Measurements from ENCODE around the gene SLC39A6. TPM values are rescaled to one million over a fixed set of nuclear protein-coding genes. Genes with fewer than 3 reads are reported as not detected.

The SLC39A6 gene
- total and polyA plus RNA-seq, 2 donors (not counting 1 experiment from before 2014, with no cell fraction given) = 8.9 to 19.5 TPM

GRCh38 chr18:36152781-36153180, 23.6 kb upstream of the SLC39A6 start:
- no peaks in the 10 kb centered on the region for H3K27me3 ChIP-seq (replicated peaks in 1 of 4; ENCODE audit: control extremely low read depth in 1 of 4, control insufficient read depth in 3 of 4, insufficient read depth in 4 of 4, low read length in 3 of 4)
- H3K4me3 ChIP-seq (ENCODE audit: control extremely low read depth in 1 of 5, extremely low read depth in 1 of 5, insufficient read depth in 1 of 5, low read depth in 2 of 5, low read length in 4 of 5) = no peak overlapping the region
- POLR2A ChIA-PET = no interaction called here
- no peak for ATAC-seq (ENCODE audit: low read depth)
- no peak overlapping the region for H2AFZ ChIP-seq (ENCODE audit: insufficient read depth, low read depth, low read length, poor library complexity, severe bottlenecking)
- no peaks in the 10 kb centered on the region for H4K20me1 ChIP-seq (ENCODE audit: control insufficient read depth, insufficient read depth, low read length, poor library complexity, severe bottlenecking)
- Mint-ChIP-seq H3K4me1 (peaks cover 43% of the 10 kb centered on the region), H3K4me3 (no peak overlapping the region), H3K9me3 (ENCODE audit: insufficient read depth) (no peaks in the 10 kb centered on the region), H3K27ac (peak overlapping the region; percentile 10), H3K27me3 (no peaks in the 10 kb centered on the region)
- no peak for DNase-seq
- no peak overlapping the region for H3K9ac ChIP-seq (ENCODE audit: low read length)
- no peaks in the 10 kb centered on the region for H3K9me3 ChIP-seq (ENCODE audit: control extremely low read depth in 1 of 3, control insufficient read depth in 2 of 3, insufficient read depth in 1 of 3, low read length in 2 of 3)
- peaks cover 29 to 36% of the 10 kb centered on the region in 2 donors for H3K4me1 ChIP-seq (ENCODE audit: control insufficient read depth in 2 of 2, insufficient read depth in 2 of 2, low read length in 2 of 2)
- no peak overlapping the region for H3K4me2 ChIP-seq (replicated peaks; ENCODE audit: low read depth, low read length, poor library complexity, severe bottlenecking)
- no peak overlapping the region for H3K27ac ChIP-seq (ENCODE audit: low read length in 2 of 2)
- WGBS (ENCODE audit: insufficient coverage) = no CpG with 5 or more reads among the region's 1 CpG
- H3K79me2 ChIP-seq (ENCODE audit: control insufficient read depth, insufficient read depth, low read length) = peaks cover 9% of the 10 kb centered on the region
- H3K36me3 ChIP-seq (replicated peaks in 1 of 2; ENCODE audit: control extremely low read depth in 1 of 2, control insufficient read depth in 1 of 2, extremely low read depth in 1 of 2, insufficient read depth in 2 of 2, low read length in 1 of 2) = peaks cover 5 to 64% of the 10 kb centered on the region in 2 experiments
- intact Hi-C loops (cut with micrococcal nuclease) = no loop called here
- no peak for TF ChIP-seq CTCF (IDR thresholded peaks at IDR 0.05)
- TF ChIP-seq EZH2 (IDR thresholded peaks at IDR 0.05; ENCODE audit: borderline replicate concordance, insufficient read depth, low read depth, low read length, poor library complexity, severe bottlenecking) = no peak
- CTCF ChIA-PET = no interaction called here

DNA sequence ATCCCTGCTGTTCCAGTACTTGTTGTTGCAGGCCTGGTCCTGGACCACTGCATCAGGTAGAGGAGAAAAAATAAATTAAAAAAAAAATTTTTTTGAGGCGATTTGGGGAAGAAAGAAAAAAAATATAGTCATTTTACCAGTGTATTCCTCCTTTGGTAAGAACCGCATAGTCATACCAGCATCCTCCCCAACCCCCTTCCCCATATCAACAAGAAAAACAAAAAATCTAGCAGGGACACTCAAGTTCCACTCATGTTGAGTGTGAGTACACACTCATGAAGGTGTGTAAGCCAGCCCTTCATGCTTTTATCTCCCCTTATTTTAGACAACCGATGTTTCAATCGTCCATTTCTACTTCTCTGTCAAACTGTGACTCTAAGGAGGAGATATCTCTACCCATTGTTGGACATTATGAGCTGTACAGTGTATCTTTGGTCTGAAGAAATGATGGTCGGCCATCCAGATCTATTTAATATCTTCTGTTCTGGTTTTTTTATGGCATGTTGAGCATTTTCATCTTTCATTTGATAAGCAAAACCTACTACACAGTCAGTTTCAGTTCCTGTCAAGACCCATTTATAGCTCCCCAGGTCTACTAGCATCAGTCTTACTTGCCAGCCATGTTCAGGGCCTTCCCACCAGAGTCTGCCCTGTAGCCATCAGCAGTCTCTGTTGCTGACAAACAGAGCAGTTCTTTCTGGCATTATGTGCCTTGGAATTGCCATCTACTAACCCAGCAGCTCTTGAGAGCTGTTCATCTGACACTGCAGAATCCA, 20.6 kb upstream of the SLC39A6 start:
- DNase-seq = peak; percentile 71
- Histone ChIP-seq H3K4me1 (ENCODE audit: control insufficient read depth in 2 of 2, insufficient read depth in 2 of 2, low read length in 2 of 2) (peaks cover 32 to 40% of the 10 kb centered on the region in 2 donors), H4K20me1 (ENCODE audit: control insufficient read depth, insufficient read depth, low read length, poor library complexity, severe bottlenecking) (no peaks in the 10 kb centered on the region), H3K79me2 (ENCODE audit: control insufficient read depth, insufficient read depth, low read length) (peaks cover 4% of the 10 kb centered on the region), H2AFZ (ENCODE audit: insufficient read depth, low read depth, low read length, poor library complexity, severe bottlenecking) (peak overlapping the region; percentile 64), H3K36me3 (replicated peaks in 1 of 2; ENCODE audit: control extremely low read depth in 1 of 2, control insufficient read depth in 1 of 2, extremely low read depth in 1 of 2, insufficient read depth in 2 of 2, low read length in 1 of 2) (peaks cover 0 to 64% of the 10 kb centered on the region in 2 experiments), H3K9ac (ENCODE audit: low read length) (peak overlapping the region; percentile 29), H3K4me2 (replicated peaks; ENCODE audit: low read depth, low read length, poor library complexity, severe bottlenecking) (peak overlapping the region; percentile 62), H3K27me3 (replicated peaks in 1 of 4; ENCODE audit: control extremely low read depth in 1 of 4, control insufficient read depth in 3 of 4, insufficient read depth in 4 of 4, low read length in 3 of 4) (no peaks in the 10 kb centered on the region), H3K4me3 (ENCODE audit: control extremely low read depth in 1 of 5, extremely low read depth in 1 of 5, insufficient read depth in 1 of 5, low read depth in 2 of 5, low read length in 4 of 5) (peak overlapping the region in 2 of 5 experiments; percentile 11 to 16), H3K27ac (ENCODE audit: low read length in 2 of 2) (peak overlapping the region; percentile 66 to 76), H3K9me3 (ENCODE audit: control extremely low read depth in 1 of 3, control insufficient read depth in 2 of 3, insufficient read depth in 1 of 3, low read length in 2 of 3) (no peaks in the 10 kb centered on the region)
- peaks cover 42% of the 10 kb centered on the region for H3K4me1 Mint-ChIP-seq
- no CpG with 5 or more reads among the region's 5 CpGs for WGBS (ENCODE audit: insufficient coverage)
- H3K9me3 Mint-ChIP-seq (ENCODE audit: insufficient read depth) = no peaks in the 10 kb centered on the region
- intact Hi-C loops (cut with micrococcal nuclease) = loop anchor here (1.0 kb wide), 1 partner anchor 20 kb away; the partner anchor contains the start of genes ELP2 and SLC39A6
- ATAC-seq (ENCODE audit: low read depth) = peak; percentile 96
- CTCF ChIA-PET = interaction anchor here (0.8 to 1.7 kb wide), 4 partner anchors 21 to 135 kb away, joined by 3 to 10 read pairs (median 6); partner anchors contain the start of gene SLC39A6
- H3K27ac Mint-ChIP-seq = peak overlapping the region; percentile 90
- no peaks in the 10 kb centered on the region for H3K27me3 Mint-ChIP-seq
- TF ChIP-seq EZH2 (IDR thresholded peaks at IDR 0.05; ENCODE audit: borderline replicate concordance, insufficient read depth, low read depth, low read length, poor library complexity, severe bottlenecking) (no peak), CTCF (IDR thresholded peaks at IDR 0.05) (no peak)
- POLR2A ChIA-PET = interaction anchor here (0.6 to 1.1 kb wide), 2 partner anchors 21 to 25 kb away, joined by 3 read pairs; partner anchors contain the start of gene SLC39A6
- H3K4me3 Mint-ChIP-seq = peak overlapping the region; percentile 76

Data from B cell (primary cell).